ENCODE results near the gene LIMK1.
"Not testable (repeated sequence)": the region's sequence is repeated elsewhere in the genome, so short reads cannot be mapped to it uniquely, and the experiment has no call there.

Gene LIMK1

DNA sequence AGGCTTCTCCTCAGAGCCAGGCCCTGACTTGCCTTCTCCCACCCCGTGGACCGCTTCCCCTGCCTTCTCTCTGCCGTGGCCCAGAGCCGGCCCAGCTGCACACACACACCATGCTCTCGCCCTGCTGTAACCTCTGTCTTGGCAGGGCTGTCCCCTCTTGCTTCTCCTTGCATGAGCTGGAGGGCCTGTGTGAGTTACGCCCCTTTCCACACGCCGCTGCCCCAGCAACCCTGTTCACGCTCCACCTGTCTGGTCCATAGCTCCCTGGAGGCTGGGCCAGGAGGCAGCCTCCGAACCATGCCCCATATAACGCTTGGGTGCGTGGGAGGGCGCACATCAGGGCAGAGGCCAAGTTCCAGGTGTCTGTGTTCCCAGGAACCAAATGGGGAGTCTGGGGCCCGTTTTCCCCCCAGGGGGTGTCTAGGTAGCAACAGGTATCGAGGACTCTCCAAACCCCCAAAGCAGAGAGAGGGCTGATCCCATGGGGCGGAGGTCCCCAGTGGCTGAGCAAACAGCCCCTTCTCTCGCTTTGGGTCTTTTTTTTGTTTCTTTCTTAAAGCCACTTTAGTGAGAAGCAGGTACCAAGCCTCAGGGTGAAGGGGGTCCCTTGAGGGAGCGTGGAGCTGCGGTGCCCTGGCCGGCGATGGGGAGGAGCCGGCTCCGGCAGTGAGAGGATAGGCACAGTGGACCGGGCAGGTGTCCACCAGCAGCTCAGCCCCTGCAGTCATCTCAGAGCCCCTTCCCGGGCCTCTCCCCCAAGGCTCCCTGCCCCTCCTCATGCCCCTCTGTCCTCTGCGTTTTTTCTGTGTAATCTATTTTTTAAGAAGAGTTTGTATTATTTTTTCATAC is 38.0 kb downstream of the LIMK1 start:
- DNase-seq (ENCODE audit: low spot score), result no peak
- FAIRE-seq, result no peak

GRCh38 chr7:74123892-74124291 is 40.3 kb downstream of the LIMK1 start:
- DNase-seq (ENCODE audit: low spot score); FAIRE-seq: not testable (repeated sequence)

GRCh38 chr7:74126220-74126880 is 42.7 kb downstream of the LIMK1 start:
- no peak for FAIRE-seq
- no peak for DNase-seq (ENCODE audit: low spot score)

DNA sequence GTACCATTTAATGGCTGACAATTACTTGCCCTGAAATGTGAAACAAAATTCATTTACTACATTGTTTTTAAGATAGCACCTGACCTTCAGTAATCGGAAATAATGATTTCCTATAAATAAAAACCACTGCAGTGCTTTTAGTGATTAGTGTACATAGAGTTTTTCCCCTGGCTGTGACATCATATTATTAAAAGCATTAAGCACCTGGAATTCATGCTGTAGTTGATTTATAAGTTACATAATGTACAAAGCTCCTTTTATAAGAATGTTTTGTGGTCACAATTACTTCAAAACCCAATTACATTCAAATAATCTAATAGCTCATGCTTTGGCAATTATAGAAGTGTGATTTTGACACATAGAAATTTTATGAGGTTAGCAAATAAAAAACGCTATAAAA is 46.3 kb downstream of the LIMK1 start:
- DNase-seq (ENCODE audit: low spot score), result no peak
- no peak for FAIRE-seq

- no peak for FAIRE-seq
- DNase-seq (ENCODE audit: low spot score), result no peak
These were observed 46.9 kb downstream of the LIMK1 start for GRCh38 chr7:74130518-74130917.

GRCh38 chr7:74134117-74134620 is 50.6 kb downstream of the LIMK1 start:
- no peak for FAIRE-seq
- DNase-seq (ENCODE audit: low spot score), result no peak

DNA sequence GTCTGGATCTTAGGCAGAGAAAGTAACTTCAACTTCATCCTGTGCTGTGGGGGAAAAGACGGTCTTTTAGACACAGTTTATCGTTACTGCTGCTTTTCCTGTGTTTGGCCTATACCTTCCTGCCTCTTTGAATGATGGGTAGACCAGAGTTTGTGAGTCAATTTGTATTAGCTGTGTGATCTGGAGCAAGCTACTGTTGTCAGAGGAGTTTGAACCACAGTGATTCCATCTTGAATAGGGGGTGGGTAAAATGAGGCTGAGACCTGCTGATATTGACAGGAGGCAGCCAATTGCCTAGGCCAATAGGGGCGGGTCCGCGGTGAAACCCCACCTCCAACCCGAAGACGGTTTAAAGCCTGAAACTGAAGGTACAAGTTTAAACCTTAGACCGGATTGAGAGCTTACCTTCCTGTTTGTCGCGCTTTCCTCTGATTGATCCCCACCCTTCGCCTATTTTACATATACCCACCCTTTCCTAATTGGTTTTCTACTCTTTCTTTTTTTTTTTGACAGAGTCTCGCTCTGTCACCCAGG is 54.8 kb downstream of the LIMK1 start:
- DNase-seq (ENCODE audit: low spot score), result no peak
- FAIRE-seq, result no peak

DNA sequence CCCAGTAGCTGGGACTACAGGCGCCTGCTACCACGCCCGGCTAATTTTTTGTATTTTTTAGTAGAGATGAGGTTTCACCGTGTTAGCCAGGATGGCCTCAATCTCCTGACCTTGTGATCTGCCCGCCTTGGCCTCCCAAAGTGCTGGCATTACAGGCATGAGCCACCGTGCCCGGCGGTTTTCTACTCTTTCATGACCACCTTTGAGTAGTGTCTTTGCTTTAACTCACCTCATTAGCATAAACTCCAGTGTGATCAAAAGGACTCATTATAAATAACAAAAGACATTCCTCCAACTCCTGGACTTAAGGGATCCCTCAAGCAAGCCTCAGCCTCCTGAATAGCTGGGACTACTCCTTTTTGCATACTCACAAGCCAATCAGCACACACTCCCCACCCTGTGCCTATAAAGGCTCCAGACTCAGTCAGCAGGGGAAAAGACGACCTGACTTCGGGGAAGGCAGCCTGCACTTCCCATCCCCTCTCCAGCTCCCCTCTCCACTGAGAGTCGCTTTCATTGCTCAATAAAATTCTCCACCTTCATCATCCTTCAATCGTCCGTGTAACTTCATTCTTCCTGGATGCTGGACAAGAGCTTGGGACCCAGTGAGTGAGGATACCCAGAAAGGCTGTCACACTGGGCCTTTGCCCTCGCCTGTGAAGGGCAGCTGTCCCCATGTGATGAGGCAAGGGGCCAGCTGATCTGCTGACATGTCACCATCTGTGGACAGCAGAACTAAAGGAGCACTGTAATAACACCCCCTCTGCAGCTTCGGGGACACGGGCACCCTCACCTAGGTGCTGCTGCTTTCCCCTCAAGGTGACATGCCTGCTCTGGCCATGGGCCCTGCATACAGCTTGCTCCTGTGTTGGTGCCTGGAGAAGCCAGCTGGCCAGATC is 55.6 kb downstream of the LIMK1 start:
- FAIRE-seq (no peak), DNase-seq (ENCODE audit: low spot score) (no peak)

- DNase-seq (ENCODE audit: low spot score) (no peak), FAIRE-seq (no peak)
These were observed 58.1 kb downstream of the LIMK1 start for GRCh38 chr7:74141705-74142104.

- FAIRE-seq (no peak), DNase-seq (ENCODE audit: low spot score) (no peak)
These were observed 59.8 kb downstream of the LIMK1 start for GRCh38 chr7:74143383-74143782.

DNA sequence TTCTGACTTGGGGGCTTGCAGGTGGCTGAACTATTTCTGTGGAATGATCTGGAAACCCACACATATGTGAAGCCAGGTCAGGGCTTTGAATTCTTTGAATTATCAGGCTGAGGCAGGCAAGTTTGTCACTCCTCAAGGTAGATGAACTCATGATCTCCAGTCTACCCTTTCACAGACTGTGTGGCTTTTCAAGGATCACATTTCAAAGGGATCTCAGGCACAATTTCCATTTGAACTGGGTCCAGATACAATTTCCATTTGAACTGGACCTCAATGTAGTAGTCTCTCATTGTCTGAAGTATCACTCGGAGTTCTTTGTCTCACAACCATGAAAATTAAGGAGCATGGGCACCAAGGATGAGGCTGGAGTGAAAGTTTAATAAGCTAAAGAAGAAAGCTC is 64.9 kb downstream of the LIMK1 start:
- FAIRE-seq (no peak), DNase-seq (ENCODE audit: low spot score) (no peak)

DNA sequence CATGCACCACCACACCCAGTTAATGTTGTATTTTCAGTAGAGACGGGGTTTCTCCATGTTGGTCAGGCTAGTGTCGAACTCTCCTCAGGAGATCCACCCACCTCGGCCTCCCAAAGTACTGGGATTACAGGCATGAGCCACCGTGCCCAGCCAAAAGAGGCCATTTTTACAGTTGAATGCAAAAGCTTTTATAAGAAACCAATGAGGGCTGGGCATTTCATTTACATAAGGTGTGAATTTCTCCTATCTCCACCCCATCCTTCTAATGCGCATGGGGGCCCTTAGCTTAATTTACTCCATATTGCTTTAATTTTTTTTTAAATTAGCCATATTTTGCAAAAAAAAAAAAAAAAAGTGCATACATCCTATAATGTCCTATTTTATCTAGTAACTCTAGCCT is 65.5 kb downstream of the LIMK1 start:
- FAIRE-seq (no peak), DNase-seq (ENCODE audit: low spot score) (no peak)

GRCh38 chr7:74149603-74150002 is 66.0 kb downstream of the LIMK1 start:
- DNase-seq (ENCODE audit: low spot score) (no peak), FAIRE-seq (no peak)

DNA sequence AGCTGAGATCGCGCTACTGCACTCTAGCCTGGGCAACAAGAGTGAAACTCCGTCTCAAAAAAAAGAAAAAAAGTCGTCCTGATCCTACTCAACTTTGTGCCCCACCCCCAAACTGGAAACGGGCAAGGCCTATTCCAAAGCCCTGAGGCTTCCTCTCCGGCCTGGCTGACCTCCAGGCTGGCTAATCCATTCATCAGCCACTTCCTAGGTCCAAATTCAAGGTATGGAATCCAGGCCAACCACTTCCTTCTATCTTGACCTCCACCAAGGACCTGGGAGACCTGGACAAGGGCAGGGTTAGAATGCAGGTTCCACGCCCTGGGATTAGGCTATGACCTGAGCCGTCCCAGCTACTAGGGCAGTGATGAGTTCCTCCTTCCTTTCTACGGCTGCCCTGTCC is 70.1 kb downstream of the LIMK1 start:
- DNase-seq (ENCODE audit: low spot score) (no peak), FAIRE-seq (no peak)

DNA sequence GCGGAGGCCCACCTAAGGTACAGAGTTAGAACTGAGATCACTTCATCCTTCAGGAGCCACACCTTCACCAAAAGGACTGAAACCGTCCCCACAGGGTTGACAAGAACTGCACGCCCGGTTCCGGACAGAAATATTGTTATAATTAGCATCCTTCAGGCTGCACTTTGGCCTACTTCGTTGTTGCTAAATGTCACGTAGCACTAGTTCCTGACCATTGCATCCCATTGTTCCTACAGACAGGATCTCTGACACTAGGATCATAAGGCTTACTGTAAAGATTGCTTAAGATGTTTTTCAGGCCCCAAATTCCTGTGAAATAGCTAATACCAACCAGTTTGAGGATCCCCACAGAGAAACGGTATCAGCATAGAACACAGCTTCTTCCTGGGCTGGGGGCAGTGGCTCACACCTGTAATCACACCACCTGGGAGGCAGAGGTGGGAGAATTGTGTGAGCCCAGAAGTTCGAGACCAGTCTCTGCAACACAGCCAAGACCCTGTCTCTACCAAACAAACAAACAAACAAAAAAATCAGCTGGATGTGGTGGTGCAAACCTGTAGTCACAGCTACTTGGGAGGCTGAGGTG is 72.3 kb downstream of the LIMK1 start:
- FAIRE-seq, result no peak
- DNase-seq (ENCODE audit: low spot score), result no peak

DNA sequence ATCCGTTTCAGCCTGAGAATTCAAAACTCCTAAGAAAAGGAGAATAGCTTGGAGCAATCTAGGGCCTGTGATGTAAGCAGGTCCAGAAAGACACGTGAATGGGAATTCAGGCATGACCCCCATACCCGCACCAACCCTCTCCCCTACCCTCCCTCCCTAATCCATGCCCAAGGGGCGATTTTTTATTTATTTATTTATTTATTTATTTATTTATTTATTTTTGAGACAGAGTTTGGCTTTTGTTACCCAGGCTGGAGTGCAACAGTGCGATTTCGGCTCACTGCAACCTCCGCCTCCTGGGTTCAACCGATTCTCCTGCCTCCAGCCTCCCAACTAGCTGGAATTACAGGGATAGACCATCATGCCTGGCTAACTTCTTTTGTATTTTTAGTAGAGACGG is 74.0 kb downstream of the LIMK1 start:
- no peak for FAIRE-seq
- DNase-seq (ENCODE audit: low spot score), result no peak

GRCh38 chr7:74164985-74165456 is 81.4 kb downstream of the LIMK1 start:
- FAIRE-seq (no peak), DNase-seq (ENCODE audit: low spot score) (no peak)

DNA sequence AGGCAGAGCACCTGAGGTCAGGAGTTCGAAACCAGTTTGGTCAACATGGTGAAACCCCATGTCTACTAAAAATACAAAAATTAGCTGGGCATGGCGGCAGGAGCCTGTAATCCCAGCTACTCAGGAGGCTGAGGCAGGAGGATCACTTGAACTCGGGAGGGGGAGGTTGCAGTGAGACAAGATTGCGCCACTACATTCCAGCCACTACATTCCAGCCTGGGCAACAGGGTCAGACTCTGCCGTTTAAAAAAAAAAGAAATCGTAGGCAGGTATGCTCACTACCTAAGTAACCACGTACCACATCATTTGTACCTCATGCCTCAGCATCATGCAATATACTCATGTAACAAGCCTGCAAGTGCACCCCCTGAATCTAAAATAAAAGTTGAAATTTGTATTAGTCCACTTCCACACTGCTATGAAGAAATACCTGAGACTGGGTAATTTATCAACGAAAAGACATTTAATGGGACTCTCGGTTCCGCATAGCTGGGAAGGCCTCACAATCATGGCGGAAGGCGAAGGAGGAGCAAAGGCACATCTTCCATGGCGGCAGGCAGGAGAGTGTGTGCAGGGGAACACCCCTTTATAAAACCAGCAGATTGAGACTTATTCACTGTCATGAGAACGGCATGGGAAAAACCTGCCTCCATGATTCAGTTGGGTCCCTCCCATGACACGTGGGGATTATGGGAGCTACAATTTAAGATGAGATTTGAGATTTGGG is 82.4 kb downstream of the LIMK1 start:
- no peak for FAIRE-seq
- no peak for DNase-seq (ENCODE audit: low spot score)

- not testable (repeated sequence) for DNase-seq (ENCODE audit: low spot score); FAIRE-seq
These were observed 83.7 kb downstream of the LIMK1 start for GRCh38 chr7:74167324-74167723.
